Transverse colon (tissue), 4 donors: ENCODE measurements around the gene LTBP4. TPM values are rescaled to one million over a fixed set of nuclear protein-coding genes. Genes with fewer than 3 reads are reported as not detected.

ENCODE experiments used
- DNase-seq: peaks from one replicate; pipeline ENCODE4 v3.0.0-alpha.2; 2019
- H3K27ac ChIP-seq, 4 donors: fragments of 200-600 bp; sonication (generic); 2 replicates each; pipeline ENCODE4 v1.5.1; 2016 to 2018; ENCODE audit warnings: inconsistent platforms in 4 of 4
- H3K27me3 ChIP-seq: fragments of 200-600 bp; sonication (generic); 2 replicates; pipeline ENCODE4 v1.5.1; 2017; ENCODE audit warnings: inconsistent platforms
- H3K36me3 ChIP-seq, 4 donors: fragments of 200-600 bp; sonication (generic); 2 replicates each; pipeline ENCODE4 v1.5.1; 2017 to 2019; ENCODE audit warnings: inconsistent platforms in 4 of 4
- H3K4me1 ChIP-seq, 4 donors: fragments of 200-600 bp; sonication (generic); 2 replicates each; pipeline ENCODE4 v1.5.1; 2017 to 2020; ENCODE audit warnings: inconsistent platforms in 4 of 4
- H3K4me3 ChIP-seq, 4 donors: fragments of 200-600 bp; sonication (generic); 1 replicate in 1 of 4; 2 replicates in 3 of 4; pipeline versions ENCODE4 v1.5.1 to v1.6.1; 2017 to 2019; ENCODE audit warnings: inconsistent platforms in 4 of 4
- H3K9me3 ChIP-seq, 2 donors: fragments of 200-600 bp; sonication (generic); 2 replicates each; pipeline ENCODE4 v1.5.1; 2017 to 2019; ENCODE audit warnings: inconsistent platforms in 2 of 2
- CTCF ChIP-seq, 5 experiments: fragments of 200-600 bp in 3 of 5; fragments of 450-650 bp in 2 of 5; sonication (generic) in 3 of 5; IDR thresholded peaks; 1 replicate in 2 of 5; 2 replicates in 3 of 5; pipeline ENCODE4 v1.5.1; 2016 to 2017; ENCODE audit warnings: antibody characterized with exemption in 5 of 5, inconsistent platforms in 3 of 5, mild to moderate bottlenecking in 2 of 5, moderate library complexity in 1 of 5
- EP300 ChIP-seq: sonication (generic); formaldehyde crosslinking; IDR thresholded peaks from one replicate; pipeline ENCODE4 v1.6.1; 2017; ENCODE audit warnings: antibody characterized with exemption, low read depth
- POLR2A ChIP-seq: fragments of 450-650 bp; IDR thresholded peaks from one replicate; pipeline ENCODE4 v1.6.1; 2016; ENCODE audit warnings: antibody characterized with exemption, mild to moderate bottlenecking, moderate library complexity
- POLR2AphosphoS5 ChIP-seq, 3 donors: sonication (generic); formaldehyde crosslinking; IDR thresholded peaks; one replicate each; pipeline ENCODE4 v1.6.1; 2016; ENCODE audit warnings: antibody characterized with exemption in 3 of 3
- whole genome bisulfite sequencing, 2 donors: methylation state at CpG; one replicate each; pipeline ENCODE4 v1.1.5; 2018; ENCODE audit warnings: low coverage in 1 of 2; 5-methylcytosine and 5-hydroxymethylcytosine counted together
- in situ Hi-C, 4 donors: fragments of 200-750 bp; cut with MboI; loops; one replicate each; pipeline versions ENCODE4 v1.15.0 to v1.15.1; 2017; ENCODE audit warnings: low sequenced_read_pairs in 3 of 4, low pct_ligation_motif_present in 1 of 4, low pct_unique_long_range_greater_than_20kb in 1 of 4
- intact Hi-C: fragments of 100-400 bp; cut with DNase I; formaldehyde crosslinking; loops from one replicate; pipeline ENCODE4 v1.15.1; 2023; ENCODE audit warnings: low total_unique reads
- total RNA-seq, 4 donors: library from RNA; depleted of rRNA; stranded (reverse); fragments of >200 nt; gene quantifications; one replicate each; pipeline ENCODE4 v1.1.0, GENCODE V29; 2016

Gene LTBP4
- total RNA-seq, 4 donors from 2014 or later: 122 to 477 (median 253) TPM

DNA sequence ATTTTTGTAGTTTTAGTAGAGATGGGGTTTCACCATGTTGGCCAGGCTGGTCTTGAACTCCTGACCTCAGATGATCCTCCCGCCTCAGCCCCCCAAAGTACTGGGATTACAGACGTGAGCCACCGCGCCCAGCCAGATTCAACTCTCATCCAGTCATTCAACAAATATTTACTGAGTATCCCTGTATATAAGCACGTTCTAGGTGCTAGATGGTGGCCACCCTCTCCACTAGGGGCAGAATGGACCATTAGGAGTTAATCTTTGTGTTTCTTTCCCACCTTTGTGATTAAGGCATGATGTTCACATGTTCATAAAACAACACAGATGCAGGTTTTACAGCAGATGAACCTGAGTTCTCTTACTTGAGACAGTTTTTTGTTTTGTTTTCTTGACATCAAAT, 17.2 kb upstream of the LTBP4 start:
- Histone ChIP-seq H3K4me3 (no peak overlapping the region), H3K9me3 (no peaks in the 10 kb centered on the region), H3K27me3 (no peaks in the 10 kb centered on the region), H3K4me1 (no peaks in the 10 kb centered on the region), H3K27ac (no peak overlapping the region), H3K36me3 (peaks cover 0 to 33% (median 0%) of the 10 kb centered on the region in 4 donors)
- TF ChIP-seq POLR2A (no peak), POLR2AphosphoS5 (IDR thresholded peaks at IDR 0.05) (no peak), CTCF (IDR thresholded peaks at IDR 0.05) (no peak), EP300 (no peak)
- in situ Hi-C loops (loop anchor here in 1 of 4 donors (25.0 kb wide), 1 partner anchor 272 kb away; no protein-coding TSS in a partner anchor), intact Hi-C loops (no loop called here)
- 82% methylated on average over 5 of the region's 5 CpGs; no CpG with 5 or more reads in 1 of the 2 donors for WGBS, 2 donors
- DNase-seq: no peak

- TF ChIP-seq EP300 (no peak), POLR2AphosphoS5 (IDR thresholded peaks at IDR 0.05) (no peak), POLR2A (no peak), CTCF (IDR thresholded peaks at IDR 0.05) (no peak)
- Histone ChIP-seq H3K4me1 (no peaks in the 10 kb centered on the region), H3K27ac (no peak overlapping the region), H3K9me3 (no peaks in the 10 kb centered on the region), H3K36me3 (peaks cover 0 to 29% (median 0%) of the 10 kb centered on the region in 4 donors), H3K27me3 (no peaks in the 10 kb centered on the region), H3K4me3 (no peak overlapping the region)
- intact Hi-C loops: no loop called here
- no peak for DNase-seq
- WGBS, 2 donors: 42 to 83% methylated on average over 7 to 11 of the region's 11 CpGs
- in situ Hi-C loops: loop anchor here in 1 of 4 donors (25.0 kb wide), 1 partner anchor 273 kb away; no protein-coding TSS in a partner anchor
Measured at GRCh38 chr19:40585241-40585981, 15.8 kb upstream of the LTBP4 start.

DNA sequence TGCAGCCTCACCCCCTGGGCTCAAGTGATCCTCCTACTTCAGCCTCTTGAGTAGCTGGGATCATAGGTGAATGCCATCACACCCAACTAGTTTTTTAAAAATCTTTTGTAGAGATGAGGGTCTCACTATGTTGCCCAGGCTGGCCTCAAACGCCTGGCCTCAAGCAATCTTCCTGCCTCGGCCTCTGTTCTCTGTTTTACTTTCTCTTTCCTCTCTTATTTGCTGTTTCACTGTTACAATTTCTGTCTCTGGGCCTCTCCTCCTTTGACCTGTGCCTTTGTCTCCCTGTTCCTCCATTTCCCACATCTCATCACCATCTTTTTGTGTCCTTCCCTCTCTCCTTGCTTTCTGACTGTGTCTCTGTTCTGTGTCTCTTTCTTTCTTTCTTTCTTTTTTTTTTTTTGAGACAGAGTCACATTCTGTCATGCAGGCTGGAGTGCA, 15.2 kb upstream of the LTBP4 start:
- in situ Hi-C loops (loop anchor here in 1 of 4 donors (25.0 kb wide), 1 partner anchor 274 kb away; no protein-coding TSS in a partner anchor), intact Hi-C loops (no loop called here)
- no peak for TF ChIP-seq POLR2A
- no peak for TF ChIP-seq EP300
- no peak for TF ChIP-seq POLR2AphosphoS5 (IDR thresholded peaks at IDR 0.05)
- no peak for TF ChIP-seq CTCF (IDR thresholded peaks at IDR 0.05)
- no peak overlapping the region for H3K27ac ChIP-seq
- peaks cover 0 to 25% (median 0%) of the 10 kb centered on the region in 4 donors for H3K36me3 ChIP-seq
- H3K27me3 ChIP-seq: no peaks in the 10 kb centered on the region
- H3K4me1 ChIP-seq: no peaks in the 10 kb centered on the region
- no peaks in the 10 kb centered on the region for H3K9me3 ChIP-seq
- no peak for DNase-seq
- H3K4me3 ChIP-seq: no peak overlapping the region
- WGBS, 2 donors: 85 to 100% methylated on average over 1 to 2 of the region's 2 CpGs

DNA sequence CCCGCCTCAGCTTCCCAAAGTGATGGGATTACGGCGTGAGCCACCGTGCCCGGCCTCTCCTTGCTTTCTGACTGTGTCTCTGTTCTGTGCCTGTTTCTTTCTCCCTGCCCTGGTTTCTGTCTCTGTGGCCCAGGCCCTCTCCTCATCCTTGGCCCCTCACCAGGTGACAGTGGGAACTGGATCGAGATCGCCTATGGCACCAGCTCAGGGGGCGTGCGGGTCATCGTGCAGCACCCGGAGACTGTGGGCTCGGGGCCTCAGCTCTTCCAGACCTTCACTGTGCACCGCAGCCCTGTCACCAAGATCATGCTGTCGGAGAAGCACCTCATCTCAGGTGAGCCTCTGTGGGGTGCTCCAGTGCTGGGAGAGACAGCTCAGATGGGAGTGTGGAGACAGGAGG, 14.6 kb upstream of the LTBP4 start:
- no peaks in the 10 kb centered on the region for H3K9me3 ChIP-seq
- 95 to 100% methylated on average over 4 to 14 of the region's 14 CpGs for WGBS, 2 donors
- TF ChIP-seq POLR2AphosphoS5 (IDR thresholded peaks at IDR 0.05): no peak
- H3K27me3 ChIP-seq: no peaks in the 10 kb centered on the region
- H3K36me3 ChIP-seq: peaks cover 0 to 22% (median 0%) of the 10 kb centered on the region in 4 donors
- in situ Hi-C loops (loop anchor here in 1 of 4 donors (25.0 kb wide), 1 partner anchor 274 kb away; no protein-coding TSS in a partner anchor), intact Hi-C loops (no loop called here)
- H3K27ac ChIP-seq: no peak overlapping the region
- H3K4me1 ChIP-seq: no peaks in the 10 kb centered on the region
- H3K4me3 ChIP-seq: no peak overlapping the region
- DNase-seq: no peak
